ENCODE measurements around the gene YWHAE.
"Not testable (repeated sequence)": the region's sequence is repeated elsewhere in the genome, so short reads cannot be mapped to it uniquely, and the experiment has no call there.

Gene YWHAE

DNA sequence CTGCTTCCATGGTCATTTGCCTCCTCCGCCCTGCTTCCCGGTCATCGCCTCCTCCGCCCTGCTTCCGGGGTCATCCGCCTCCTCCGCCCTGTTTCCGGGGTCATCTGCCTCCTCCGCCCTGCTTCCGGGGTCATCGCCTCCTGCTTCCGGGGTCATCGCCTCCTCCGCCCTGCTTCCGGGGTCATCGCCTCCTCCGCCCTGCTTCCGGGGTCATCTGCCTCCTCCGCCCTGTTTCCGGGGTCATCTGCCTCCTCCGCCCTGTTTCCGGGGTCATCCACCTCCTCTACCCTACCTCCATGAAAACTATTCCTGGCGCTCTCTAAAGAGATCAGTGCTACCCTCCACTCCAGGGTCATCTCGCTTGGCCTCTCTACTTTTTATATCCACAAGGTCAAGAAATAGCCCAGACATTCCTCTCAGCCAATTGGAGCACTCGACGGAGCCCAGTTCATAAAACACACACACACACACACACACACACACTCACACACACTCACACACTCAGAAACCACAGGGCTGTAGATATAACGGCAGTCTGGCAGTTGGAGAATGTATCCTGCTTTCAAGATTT is 75.7 kb downstream of the YWHAE start:
- DNase-seq = no peak

DNA sequence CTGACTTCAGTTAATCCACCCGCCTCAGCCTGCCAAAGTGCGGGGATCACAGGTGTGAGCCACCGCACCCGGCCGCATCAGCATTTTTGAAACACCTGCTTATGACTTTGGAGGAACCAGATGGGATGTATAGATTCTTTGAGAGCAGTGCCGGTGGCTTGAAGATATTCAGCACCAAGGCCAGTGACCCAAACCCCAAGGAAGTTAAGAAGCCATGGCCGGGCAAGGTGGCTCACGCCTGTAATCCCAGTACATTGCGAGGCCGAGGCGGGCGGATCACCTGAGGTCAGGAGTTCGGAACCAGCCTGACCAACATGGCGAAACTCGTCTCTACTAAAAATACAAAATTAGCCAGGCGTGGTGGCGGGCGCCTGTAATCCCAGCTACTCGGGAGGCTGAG is 76.7 kb downstream of the YWHAE start:
- no peak for DNase-seq

DNA sequence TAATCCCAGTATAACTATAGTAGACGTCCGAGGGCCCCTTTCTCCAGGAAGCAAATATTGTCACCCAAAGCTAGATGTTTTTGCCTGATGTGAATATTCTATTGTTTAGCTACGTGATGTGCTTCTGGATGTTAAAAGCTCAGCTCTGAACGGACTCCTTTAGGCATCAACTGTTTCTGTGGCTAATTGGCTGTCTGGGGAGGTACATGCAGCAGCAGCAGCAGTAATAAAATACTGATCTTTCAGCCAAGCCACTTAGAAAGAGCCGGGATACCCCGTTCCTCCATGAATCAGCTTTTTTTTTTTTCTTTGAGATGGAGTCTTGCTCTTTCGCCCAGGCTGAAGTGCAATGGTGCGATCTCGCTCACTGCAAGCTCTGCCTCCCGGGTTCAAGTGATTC is 77.5 kb downstream of the YWHAE start:
- DNase-seq = no peak

DNA sequence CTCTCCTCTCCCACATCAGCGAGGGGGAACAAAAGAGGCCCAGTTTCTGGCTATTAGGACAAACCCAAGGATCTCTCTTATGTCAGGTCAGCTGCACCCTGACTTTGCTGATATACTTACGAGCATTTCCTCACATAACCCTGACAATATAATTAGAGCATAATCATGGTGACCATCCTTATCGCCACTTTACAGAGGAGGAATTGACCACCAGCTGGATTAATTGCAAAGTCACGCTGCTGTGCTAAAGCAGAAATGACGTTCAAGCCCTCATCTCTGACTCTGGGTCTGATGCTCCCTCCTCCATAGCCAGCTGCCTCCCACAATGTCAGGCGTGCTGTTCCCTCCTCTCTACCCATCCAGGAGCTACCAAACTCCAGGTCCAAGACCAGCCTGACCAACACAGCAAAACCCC is 78.0 kb downstream of the YWHAE start:
- DNase-seq = no peak

DNA sequence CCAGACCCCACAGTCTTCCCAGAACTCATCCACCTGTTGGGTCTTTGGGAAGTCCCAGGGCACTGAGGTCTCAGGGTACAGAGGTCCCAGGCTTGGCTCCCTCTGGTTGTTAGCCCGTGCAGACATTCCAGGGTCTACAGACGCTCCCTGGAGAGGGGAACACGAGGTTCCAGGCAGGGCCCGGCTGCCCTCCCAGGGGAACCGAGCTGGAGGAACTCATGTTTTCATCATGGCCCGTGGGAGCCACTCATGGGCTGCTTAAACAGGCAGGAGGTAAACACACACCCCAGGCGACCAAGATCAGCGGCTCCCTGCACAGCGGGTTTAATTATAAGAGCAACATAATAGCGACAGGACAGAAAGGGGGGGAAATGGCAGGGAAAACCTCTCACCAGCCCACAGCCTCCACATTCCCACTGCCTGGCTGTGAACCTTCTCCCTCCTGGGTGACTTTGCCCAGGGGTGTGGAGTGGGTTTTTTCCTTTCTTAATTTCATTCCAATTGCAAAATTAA is 84.1 kb downstream of the YWHAE start:
- no peak for DNase-seq

DNA sequence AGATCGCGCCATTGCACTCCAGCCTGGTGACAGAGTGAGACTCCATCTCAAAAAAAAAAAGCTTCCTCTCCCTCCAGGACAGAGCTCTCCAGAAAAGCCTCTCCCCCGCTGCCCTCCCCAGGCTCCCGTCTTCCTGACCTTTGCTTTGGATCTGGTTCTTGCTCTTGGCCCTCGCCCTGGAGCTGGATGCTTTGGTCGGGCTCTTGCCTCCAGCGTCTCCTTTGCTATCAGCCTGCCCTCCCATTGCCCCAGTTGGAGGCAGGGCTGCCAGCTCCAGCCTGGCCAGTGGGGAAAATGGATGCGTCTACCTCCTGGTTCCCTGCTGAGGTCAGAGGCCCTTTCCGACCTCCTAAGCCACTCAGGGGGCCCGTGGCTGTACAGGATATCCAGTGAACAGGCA is 84.6 kb downstream of the YWHAE start:
- DNase-seq = no peak

DNA sequence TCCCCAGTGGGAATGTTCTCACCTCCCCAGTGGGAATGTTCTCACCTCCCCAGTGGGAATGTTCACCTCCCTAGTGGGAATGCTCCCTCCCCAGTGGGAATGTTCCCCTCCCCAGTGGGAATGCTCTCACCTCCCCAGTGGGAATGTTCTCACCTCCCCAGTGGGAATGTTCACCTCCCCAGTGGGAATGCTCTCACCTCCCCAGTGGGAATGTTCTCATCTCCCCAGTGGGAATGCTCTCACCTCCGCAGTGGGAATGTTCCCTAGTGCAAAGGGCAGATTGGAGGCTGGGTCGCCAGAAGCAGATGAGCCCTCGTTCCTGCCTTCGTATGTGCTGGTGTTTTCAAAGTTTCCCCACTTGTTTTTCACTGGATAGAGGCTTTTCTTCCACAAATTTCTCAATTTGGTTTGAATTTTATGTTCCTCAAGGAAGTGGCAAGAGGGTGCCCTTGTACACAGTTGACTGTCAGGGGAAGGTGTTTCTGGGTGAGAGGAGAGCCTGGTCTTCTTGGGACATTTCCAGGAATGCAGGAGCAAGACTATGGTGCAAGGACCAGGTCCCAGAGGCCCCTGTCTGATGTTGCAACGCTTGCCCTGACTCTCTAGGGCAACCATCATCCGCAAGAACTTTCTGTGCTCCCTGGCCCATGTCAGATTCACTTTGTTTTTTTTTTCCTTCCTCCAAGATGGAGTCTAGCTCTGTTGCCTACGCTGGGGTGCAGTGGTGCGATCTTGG is 86.6 kb downstream of the YWHAE start:
- no peak for DNase-seq

DNA sequence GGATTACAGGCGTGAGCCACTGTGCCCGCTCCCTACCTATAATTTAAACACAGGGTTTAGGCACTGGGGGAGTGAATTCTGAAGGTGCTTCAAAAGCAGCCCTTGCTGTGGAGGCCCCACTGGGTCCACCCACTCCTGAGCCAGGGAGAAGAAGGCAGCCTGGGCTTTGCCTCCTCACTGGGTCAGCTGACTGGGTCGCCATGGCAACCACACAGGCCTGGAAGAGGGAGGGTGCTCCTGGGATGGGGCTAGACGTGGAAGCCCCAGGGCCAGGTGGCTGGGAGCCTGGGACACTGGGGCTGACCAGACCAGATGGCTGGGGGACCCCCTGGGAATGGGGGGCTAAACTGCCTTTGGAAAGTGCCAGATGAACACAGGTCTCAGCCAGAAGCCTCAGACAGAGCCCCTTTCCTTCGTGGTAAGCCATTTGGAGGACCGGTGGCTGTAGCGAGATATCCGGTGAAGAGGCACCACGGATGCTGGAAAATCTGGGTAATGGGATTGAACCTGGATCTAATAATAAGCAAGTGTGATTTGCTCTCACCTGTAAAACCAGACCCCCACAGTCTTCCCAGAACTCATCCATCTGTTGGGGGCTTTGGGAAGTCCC is 87.7 kb downstream of the YWHAE start:
- no peak for DNase-seq

DNA sequence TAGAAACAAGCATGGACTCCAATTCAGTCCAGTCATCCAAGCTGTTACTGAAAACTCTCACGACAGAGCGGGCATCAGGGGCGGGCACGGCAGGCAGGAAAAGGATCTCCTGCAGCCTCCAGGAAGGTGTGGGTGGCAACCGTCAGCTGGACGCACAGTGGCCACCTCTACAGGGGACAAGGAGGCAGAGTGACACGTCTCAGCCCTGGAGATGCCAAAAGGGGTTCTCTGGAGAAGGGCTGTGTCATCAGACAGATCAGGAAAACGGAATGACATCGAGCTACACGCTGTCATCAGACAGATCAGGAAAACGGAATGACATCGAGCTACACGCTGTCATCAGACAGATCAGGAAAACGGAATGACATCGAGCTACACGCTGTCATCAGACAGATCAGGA is 92.2 kb downstream of the YWHAE start:
- not testable (repeated sequence) for DNase-seq

DNA sequence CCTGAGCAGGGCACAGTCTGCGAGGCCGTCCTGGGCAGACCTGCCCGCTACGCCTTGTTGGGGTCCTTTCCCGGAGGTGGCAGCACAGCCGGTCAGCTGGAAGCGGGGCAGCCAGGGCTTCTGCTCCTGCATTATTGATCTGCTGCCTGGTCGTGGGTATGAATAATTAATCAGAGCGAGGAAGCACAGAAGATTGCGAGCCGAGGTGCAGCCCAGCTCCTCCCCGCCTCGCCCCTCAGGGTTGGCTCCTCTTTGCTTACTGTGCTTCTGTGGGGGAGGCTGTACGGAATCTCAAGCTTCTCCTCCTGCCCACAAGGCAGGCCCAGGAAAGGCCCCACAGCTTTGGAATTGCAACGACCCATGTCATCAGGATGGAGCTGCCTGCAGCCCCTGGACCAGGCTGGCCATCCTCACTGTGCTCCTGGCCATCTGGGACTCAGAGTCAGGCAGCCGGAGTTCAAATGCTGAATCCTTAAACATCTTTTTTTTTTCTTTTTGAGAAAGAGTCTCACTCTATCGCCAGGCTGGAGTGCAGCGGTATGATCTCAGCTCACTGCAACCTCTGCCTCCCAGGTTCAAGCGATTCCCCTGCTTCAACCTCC is 95.0 kb downstream of the YWHAE start:
- DNase-seq = no peak

DNA sequence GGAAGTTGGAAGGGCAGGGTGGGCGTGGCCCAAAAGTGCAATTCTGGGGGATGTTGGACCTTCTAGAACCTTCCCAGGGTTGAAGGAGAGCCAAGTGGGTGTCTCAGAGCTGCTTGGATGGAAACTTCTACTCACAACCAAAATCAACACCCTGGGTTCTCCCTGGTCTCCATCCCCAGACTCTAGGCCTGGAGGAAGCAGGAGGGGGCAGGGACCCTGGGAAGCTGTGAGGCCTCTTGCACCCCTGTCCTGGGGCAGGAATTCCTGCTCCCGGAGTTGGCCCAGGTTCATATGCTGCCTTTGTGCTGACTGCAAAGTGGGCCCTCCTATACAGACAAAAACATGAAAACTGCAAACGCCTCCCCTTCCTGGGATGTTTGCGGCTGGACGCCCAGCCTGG is 95.5 kb downstream of the YWHAE start:
- DNase-seq = no peak

DNA sequence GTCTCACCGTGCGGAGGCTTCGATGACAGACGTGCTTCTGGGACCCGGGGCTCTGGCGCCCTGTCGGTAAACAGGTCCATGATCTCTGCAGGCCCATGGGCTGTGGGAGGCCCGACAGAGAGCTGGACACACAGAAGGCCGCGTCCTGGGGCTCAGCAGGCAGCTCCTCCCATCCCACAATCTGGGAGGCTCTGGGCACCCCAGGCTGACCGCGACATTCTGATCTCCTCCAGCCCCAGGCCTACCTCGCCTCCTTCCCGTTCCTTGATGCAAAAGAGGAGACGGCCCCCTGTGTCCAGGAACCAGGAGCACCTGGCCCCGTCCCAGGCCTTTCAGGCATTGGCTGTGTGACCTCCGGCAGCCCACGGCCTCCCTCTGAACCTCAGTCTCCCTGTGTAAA is 97.3 kb downstream of the YWHAE start:
- DNase-seq = no peak

DNA sequence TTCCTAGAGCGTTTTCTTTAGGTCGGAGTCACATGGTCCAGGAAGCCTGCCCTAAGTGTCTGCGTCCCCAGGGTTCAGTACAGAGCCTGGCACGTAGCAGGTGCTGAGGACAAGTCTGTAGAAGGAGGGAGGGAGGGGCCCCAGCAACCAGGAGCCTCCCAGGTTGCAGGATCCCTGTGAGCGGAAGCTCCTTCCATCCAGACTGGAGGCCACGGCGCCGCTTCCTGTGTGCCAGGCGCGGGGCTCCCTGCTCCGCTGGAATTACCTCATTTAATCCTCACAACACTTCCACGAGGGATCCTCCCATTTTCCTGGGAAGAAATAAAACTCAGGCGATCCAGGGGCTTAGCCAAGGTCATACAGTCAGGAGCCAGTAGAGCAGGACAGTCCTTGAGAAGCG is 98.5 kb downstream of the YWHAE start:
- no peak for DNase-seq

DNA sequence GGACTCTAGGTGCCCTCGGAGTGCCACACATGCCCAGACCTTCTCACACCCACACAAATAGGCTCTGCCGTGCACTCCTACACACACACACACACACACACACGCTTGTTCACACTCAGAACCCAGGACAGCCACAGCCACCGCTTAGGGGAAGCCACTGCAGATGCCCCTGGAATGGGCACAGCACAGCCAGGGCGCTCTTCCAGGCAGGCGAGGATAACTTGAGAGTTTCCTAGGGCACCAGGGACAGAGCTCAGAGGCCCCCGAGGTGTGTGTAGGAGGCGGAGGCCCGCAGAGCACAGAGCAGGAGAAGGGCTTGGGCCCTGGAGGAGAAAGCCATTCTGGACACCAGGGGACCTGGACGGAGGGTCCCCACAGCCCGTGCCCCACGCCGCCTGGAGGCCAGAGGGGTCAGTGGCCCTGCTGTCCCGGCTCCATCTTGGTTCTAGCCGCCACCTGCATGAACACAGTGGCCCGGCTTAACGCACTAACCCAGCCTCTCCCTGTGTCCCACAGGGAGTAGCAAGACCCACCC is 99.6 kb downstream of the YWHAE start:
- DNase-seq = no peak

DNA sequence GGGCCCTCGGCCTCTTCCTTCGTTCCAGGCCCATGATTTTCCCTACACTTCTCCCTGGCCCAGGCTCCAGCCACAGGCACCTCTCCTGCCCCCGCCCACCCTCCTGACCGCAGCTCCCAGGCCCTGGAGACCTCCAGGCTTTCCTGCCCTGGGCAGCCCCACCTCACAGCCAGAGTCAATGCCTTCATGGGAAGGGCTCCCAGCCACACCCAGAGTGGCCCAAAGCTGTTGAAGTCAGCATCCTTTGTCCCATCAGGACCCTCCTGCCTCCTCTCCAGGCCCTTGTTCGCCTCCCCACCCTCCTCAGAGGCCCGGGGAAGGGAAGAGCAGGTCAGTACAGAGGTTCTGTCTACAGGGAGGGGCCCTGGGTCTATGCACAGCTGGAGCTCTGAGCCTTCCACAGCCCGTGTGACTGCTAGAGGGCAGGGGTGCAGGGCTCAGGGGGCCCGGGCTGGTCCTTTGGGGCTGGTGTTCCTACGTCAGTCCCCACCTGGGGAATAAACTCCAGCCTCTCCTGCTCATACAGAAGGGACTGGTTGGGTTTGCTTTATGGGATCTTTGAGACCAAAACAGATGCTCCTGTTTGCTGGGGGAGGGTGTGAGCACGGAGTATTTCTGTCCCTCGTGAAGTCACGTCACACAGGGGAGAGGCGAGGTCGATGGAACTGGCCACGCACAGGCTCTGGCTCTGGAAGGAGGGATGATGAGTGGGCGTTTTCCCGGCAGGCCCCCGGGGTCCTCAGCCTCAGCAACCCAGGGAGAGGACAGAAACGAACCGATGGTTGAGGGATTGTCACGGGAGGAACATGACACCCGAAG is 100.3 kb downstream of the YWHAE start:
- no peak for DNase-seq

DNA sequence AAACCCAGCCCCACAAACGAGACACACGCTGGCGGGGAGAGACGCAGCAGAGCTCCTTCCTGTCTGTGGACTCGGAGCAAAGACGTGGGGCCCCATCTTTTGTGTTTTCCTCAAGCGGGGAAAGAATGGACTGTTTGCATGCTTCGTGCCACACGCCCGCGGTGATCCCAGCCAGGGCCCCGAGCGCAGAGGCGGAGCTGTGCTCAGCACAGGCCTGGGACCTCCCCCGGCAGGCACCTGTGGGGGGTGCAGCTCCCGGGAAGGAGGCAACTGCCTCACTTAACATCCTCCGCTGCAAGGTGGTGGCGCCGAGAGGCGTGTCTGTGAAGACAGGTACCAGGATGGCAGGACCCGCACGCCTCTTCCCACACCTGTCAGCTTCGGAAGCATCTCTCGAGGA is 101.4 kb downstream of the YWHAE start:
- no peak for DNase-seq
